Measurements from ENCODE around the gene LSG1.

The LSG1 gene

GRCh38 chr3:194617827-194618226 is 54.2 kb downstream of the LSG1 start:
- Histone ChIP-seq H3K4me2 (ENCODE audit: low read depth, low read length, poor library complexity, severe bottlenecking) (no peak overlapping the region), H3K36me3 (ENCODE audit: low read length) (no peaks in the 10 kb centered on the region), H3K27ac (ENCODE audit: low read depth, low read length) (no peak overlapping the region)

GRCh38 chr3:194617143-194617671 is 54.8 kb downstream of the LSG1 start:
- Histone ChIP-seq H3K36me3 (ENCODE audit: low read length) (no peaks in the 10 kb centered on the region), H3K79me2 (ENCODE audit: insufficient read depth, low read length) (no peaks in the 10 kb centered on the region), H2AFZ (ENCODE audit: low read depth, low read length, severe bottlenecking) (no peak overlapping the region), H3K4me2 (ENCODE audit: low read depth, low read length, poor library complexity, severe bottlenecking) (no peak overlapping the region), H3K27ac (ENCODE audit: low read depth, low read length) (no peak overlapping the region), H3K27me3 (ENCODE audit: low read length) (no peaks in the 10 kb centered on the region), H4K20me1 (ENCODE audit: low read depth, low read length) (no peaks in the 10 kb centered on the region), H3K4me3 (ENCODE audit: insufficient read depth, low read length, poor library complexity, severe bottlenecking) (no peak overlapping the region), H3K9me3 (ENCODE audit: insufficient read depth, low read length) (no peaks in the 10 kb centered on the region), H3K9ac (ENCODE audit: low read length) (no peak overlapping the region), H3F3A (ENCODE audit: insufficient read depth) (no peaks in the 10 kb centered on the region), H3K9me2 (replicated peaks; ENCODE audit: insufficient read depth, low read length) (no peaks in the 10 kb centered on the region)
- TF ChIP-seq CTCF (IDR thresholded peaks at IDR 0.05; ENCODE audit: insufficient read depth, low read length, poor library complexity, severe bottlenecking) (no peak), EZH2phosphoT487 (conservative IDR thresholded peaks at IDR 0.05; ENCODE audit: low read length) (no peak)

More at GRCh38 chr3:194617827-194618226, 54.2 kb downstream of the LSG1 start:
- no peak overlapping the region for H3K4me3 ChIP-seq (ENCODE audit: insufficient read depth, low read length, poor library complexity, severe bottlenecking)
- no peaks in the 10 kb centered on the region for H3K79me2 ChIP-seq (ENCODE audit: insufficient read depth, low read length)
- TF ChIP-seq CTCF (IDR thresholded peaks at IDR 0.05; ENCODE audit: insufficient read depth, low read length, poor library complexity, severe bottlenecking), result no peak
- TF ChIP-seq EZH2phosphoT487 (conservative IDR thresholded peaks at IDR 0.05; ENCODE audit: low read length), result no peak
- H2AFZ ChIP-seq (ENCODE audit: low read depth, low read length, severe bottlenecking), result no peak overlapping the region
- no peaks in the 10 kb centered on the region for H3K9me3 ChIP-seq (ENCODE audit: insufficient read depth, low read length)
- H4K20me1 ChIP-seq (ENCODE audit: low read depth, low read length), result no peaks in the 10 kb centered on the region
- H3F3A ChIP-seq (ENCODE audit: insufficient read depth), result no peaks in the 10 kb centered on the region
- H3K9me2 ChIP-seq (replicated peaks; ENCODE audit: insufficient read depth, low read length), result no peaks in the 10 kb centered on the region
- no peak overlapping the region for H3K9ac ChIP-seq (ENCODE audit: low read length)
- no peaks in the 10 kb centered on the region for H3K27me3 ChIP-seq (ENCODE audit: low read length)

- no peaks in the 10 kb centered on the region for H3K36me3 ChIP-seq (ENCODE audit: low read length)
These were observed 56.8 kb downstream of the LSG1 start for GRCh38 chr3:194615226-194615625.

More at GRCh38 chr3:194615226-194615625, 56.8 kb downstream of the LSG1 start:
- H3K27me3 ChIP-seq (ENCODE audit: low read length), result no peaks in the 10 kb centered on the region
- no peak overlapping the region for H2AFZ ChIP-seq (ENCODE audit: low read depth, low read length, severe bottlenecking)
- H3K9me3 ChIP-seq (ENCODE audit: insufficient read depth, low read length), result no peaks in the 10 kb centered on the region
- no peak overlapping the region for H3K4me2 ChIP-seq (ENCODE audit: low read depth, low read length, poor library complexity, severe bottlenecking)
- H3K27ac ChIP-seq (ENCODE audit: low read depth, low read length), result no peak overlapping the region
- no peaks in the 10 kb centered on the region for H3F3A ChIP-seq (ENCODE audit: insufficient read depth)
- no peaks in the 10 kb centered on the region for H4K20me1 ChIP-seq (ENCODE audit: low read depth, low read length)
- TF ChIP-seq EZH2phosphoT487 (conservative IDR thresholded peaks at IDR 0.05; ENCODE audit: low read length) (no peak), CTCF (IDR thresholded peaks at IDR 0.05; ENCODE audit: insufficient read depth, low read length, poor library complexity, severe bottlenecking) (no peak)
- no peak overlapping the region for H3K9ac ChIP-seq (ENCODE audit: low read length)
- no peaks in the 10 kb centered on the region for H3K79me2 ChIP-seq (ENCODE audit: insufficient read depth, low read length)
- no peak overlapping the region for H3K4me3 ChIP-seq (ENCODE audit: insufficient read depth, low read length, poor library complexity, severe bottlenecking)
- H3K9me2 ChIP-seq (replicated peaks; ENCODE audit: insufficient read depth, low read length), result no peaks in the 10 kb centered on the region
